WTC11 (cell line): ENCODE measurements around the gene PAQR4. TPM values are rescaled to one million over a fixed set of nuclear protein-coding genes. Genes with fewer than 3 reads are reported as not detected.

Source experiments
- ATAC-seq: fragments of 200-7000 bp; cut with Tn5 transposase; 2 replicates; pipeline ENCODE4 v1.10.0; 2021; ENCODE audit warnings: mild to moderate bottlenecking, moderate library complexity
- CTCF ChIA-PET: fragments of 300-600 bp; sonication (Branson Sonifier 250); formaldehyde crosslinking; loops from one replicate; lab custom pipeline; 2021; ENCODE audit warnings: antibody characterized with exemption; lab: Charles Lee
- POLR2A ChIA-PET: fragments of 350-600 bp; sonication (Branson Sonifier 250); formaldehyde crosslinking; loops from one replicate; lab custom pipeline; 2021; ENCODE audit warnings: antibody characterized with exemption; lab: Charles Lee
- DNase-seq: peaks from one replicate; pipeline ENCODE4 v3.0.0; 2021; ENCODE audit warnings: low spot score
- H3K27ac Mint-ChIP-seq: 2 replicates; pipeline ENCODE4 v1.8.0; 2021; ENCODE audit warnings: mixed read lengths
- H3K27me3 Mint-ChIP-seq: 2 replicates; pipeline ENCODE4 v1.8.0; 2021; ENCODE audit warnings: low read depth, mild to moderate bottlenecking, moderate library complexity, mixed read lengths
- H3K36me3 Mint-ChIP-seq: 2 replicates; pipeline ENCODE4 v1.8.0; 2021; ENCODE audit warnings: mixed read lengths
- H3K4me1 Mint-ChIP-seq: 2 replicates; pipeline ENCODE4 v1.8.0; 2022; ENCODE audit warnings: mixed read lengths
- H3K4me3 Mint-ChIP-seq: 2 replicates; pipeline ENCODE4 v1.8.0; 2021; ENCODE audit warnings: mild to moderate bottlenecking, moderate library complexity, mixed read lengths
- H3K9me3 Mint-ChIP-seq: 2 replicates; pipeline ENCODE4 v1.8.0; 2021; ENCODE audit warnings: mixed read lengths
- CREB1 ChIP-seq: sonication (generic); formaldehyde crosslinking; IDR thresholded peaks from 2 replicates; pipeline ENCODE4 v1.8.0; 2023; ENCODE audit warnings: mild to moderate bottlenecking, missing genetic modification reagents
- EMX1 ChIP-seq: fragments of 250-450 bp; sonication (Bioruptor Pico); IDR thresholded peaks from 2 replicates; pipeline ENCODE4 v1.8.0; 2021; ENCODE audit warnings: mild to moderate bottlenecking
- NFATC4 ChIP-seq: fragments of 250-450 bp; sonication (Bioruptor Pico); IDR thresholded peaks from 2 replicates; pipeline ENCODE4 v1.9.0; 2021; ENCODE audit warnings: mild to moderate bottlenecking
- NFE2L1 ChIP-seq: sonication (generic); formaldehyde crosslinking; IDR thresholded peaks from 2 replicates; pipeline ENCODE4 v1.8.1; 2023; ENCODE audit warnings: missing genetic modification reagents
- NFYB ChIP-seq: sonication (generic); formaldehyde crosslinking; conservative IDR thresholded peaks from 2 replicates; pipeline ENCODE4 v1.8.0; 2022; ENCODE audit warnings: low read depth, missing genetic modification reagents
- PRRX2 ChIP-seq: fragments of 250-450 bp; sonication (Bioruptor Pico); IDR thresholded peaks from 2 replicates; pipeline ENCODE4 v1.8.0; 2021; ENCODE audit warnings: mild to moderate bottlenecking
- SOX15 ChIP-seq: fragments of 250-450 bp; sonication (Bioruptor Pico); IDR thresholded peaks from 2 replicates; pipeline ENCODE4 v1.9.0; 2021; ENCODE audit warnings: mild to moderate bottlenecking
- TCF7 ChIP-seq: sonication (generic); formaldehyde crosslinking; IDR thresholded peaks from 2 replicates; pipeline ENCODE4 v1.8.0; 2022; ENCODE audit warnings: mild to moderate bottlenecking, low read depth, missing genetic modification reagents, moderate library complexity
- TEAD1 ChIP-seq: sonication (generic); formaldehyde crosslinking; IDR thresholded peaks from 2 replicates; pipeline ENCODE4 v1.8.0; 2022; ENCODE audit warnings: mild to moderate bottlenecking, missing genetic modification reagents
- TP53 ChIP-seq: sonication (generic); formaldehyde crosslinking; IDR thresholded peaks from 2 replicates; pipeline ENCODE4 v1.8.1; 2023; ENCODE audit warnings: mild to moderate bottlenecking, missing genetic modification reagents
- ZNF121 ChIP-seq: sonication (generic); formaldehyde crosslinking; IDR thresholded peaks from 2 replicates; pipeline ENCODE4 v1.8.0; 2023; ENCODE audit warnings: missing genetic modification reagents
- ZNF232 ChIP-seq: sonication (generic); formaldehyde crosslinking; IDR thresholded peaks from 2 replicates; pipeline ENCODE4 v1.8.0; 2022; ENCODE audit warnings: mild to moderate bottlenecking, missing genetic modification reagents
- total RNA-seq: library from RNA; stranded (reverse); gene quantifications from 3 replicates; pipeline ENCODE4 v1.2.3, GENCODE V29; 2021
- TF ChIP-seq, protein P1 (sequence below): sonication (generic); formaldehyde crosslinking; IDR thresholded peaks from 2 replicates; pipeline ENCODE4 v1.8.1; 2022; ENCODE audit warnings: mild to moderate bottlenecking, missing genetic modification reagents, moderate library complexity, borderline replicate concordance
- TF ChIP-seq, protein P2 (sequence below): sonication (generic); formaldehyde crosslinking; IDR thresholded peaks from 2 replicates; pipeline ENCODE4 v1.8.1; 2022; ENCODE audit warnings: missing genetic modification reagents, borderline replicate concordance
- TF ChIP-seq, protein P3 (sequence below): fragments of 250-450 bp; sonication (Bioruptor Pico); IDR thresholded peaks from 2 replicates; pipeline ENCODE4 v1.9.0; 2021; ENCODE audit warnings: mild to moderate bottlenecking
- TF ChIP-seq, protein P4 (sequence below): sonication (generic); formaldehyde crosslinking; conservative IDR thresholded peaks from 2 replicates; pipeline ENCODE4 v1.8.1; 2023; ENCODE audit warnings: mild to moderate bottlenecking, low read depth, missing genetic modification reagents, moderate library complexity

The PAQR4 gene
- total RNA-seq, 1 experiment from 2014 or later: 32.4 TPM

DNA sequence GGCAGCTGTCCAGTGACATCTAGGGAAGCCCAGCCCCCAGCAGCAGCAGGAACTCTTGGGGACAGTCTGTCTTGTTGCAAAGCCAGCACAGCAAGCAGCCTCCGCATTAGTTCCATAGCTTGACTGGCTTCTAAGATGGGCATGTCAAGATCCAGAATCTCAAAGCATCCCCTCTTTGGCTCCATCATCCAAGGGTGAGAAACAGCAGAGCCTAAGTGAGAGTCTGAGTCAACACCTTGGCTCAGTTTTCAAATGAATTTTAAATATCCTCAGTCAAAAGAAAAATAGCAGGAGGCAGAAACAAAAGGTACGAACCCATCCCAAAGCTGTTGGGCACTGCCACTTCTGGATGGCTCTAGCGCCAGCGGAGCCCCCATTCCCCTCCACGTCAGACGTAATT lies 45.8 kb downstream of the PAQR4 start (continued):
- TF ChIP-seq, protein P1, sequence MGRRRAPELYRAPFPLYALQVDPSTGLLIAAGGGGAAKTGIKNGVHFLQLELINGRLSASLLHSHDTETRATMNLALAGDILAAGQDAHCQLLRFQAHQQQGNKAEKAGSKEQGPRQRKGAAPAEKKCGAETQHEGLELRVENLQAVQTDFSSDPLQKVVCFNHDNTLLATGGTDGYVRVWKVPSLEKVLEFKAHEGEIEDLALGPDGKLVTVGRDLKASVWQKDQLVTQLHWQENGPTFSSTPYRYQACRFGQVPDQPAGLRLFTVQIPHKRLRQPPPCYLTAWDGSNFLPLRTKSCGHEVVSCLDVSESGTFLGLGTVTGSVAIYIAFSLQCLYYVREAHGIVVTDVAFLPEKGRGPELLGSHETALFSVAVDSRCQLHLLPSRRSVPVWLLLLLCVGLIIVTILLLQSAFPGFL (CRISPR knock-in tag): no peak
- TF ChIP-seq TP53 (CRISPR knock-in tag) (no peak), SOX15 (no peak)

DNA sequence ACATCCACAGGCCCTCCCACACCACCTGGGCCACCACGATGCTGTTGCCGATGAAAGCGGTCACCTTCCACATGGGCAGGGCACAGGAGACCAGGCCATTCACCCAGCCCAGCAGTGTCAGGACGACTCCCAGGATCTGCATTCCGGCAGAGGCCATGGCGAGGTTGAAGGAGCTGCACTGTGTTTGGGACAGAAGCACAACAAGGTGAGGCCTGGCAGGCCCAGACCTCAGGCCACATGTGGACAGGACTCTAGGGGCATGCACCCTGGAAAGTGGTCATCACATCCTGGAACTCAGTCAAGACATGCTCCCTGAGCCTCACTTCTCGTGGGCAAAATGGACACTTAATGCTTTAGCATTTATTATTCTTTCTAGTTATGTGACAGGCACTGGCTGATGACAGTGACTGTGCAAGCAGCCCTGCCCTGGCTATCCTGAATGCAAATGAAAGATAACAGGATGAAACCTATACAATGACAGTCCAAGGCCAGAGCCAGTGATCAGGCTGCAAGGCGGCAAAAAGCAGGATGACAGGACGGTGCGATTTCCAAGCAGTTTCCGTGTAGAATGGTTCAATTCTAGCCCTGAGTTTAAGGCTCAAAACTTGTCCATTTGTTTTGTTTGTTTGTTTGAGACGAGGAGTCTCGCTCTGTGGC lies 46.8 kb downstream of the PAQR4 start:
- H3K9me3 Mint-ChIP-seq: no peaks in the 10 kb centered on the region
- TF ChIP-seq EMX1: 0 out of 2 replicates have a peak, but pooled peaks have one; percentile 35
- TF ChIP-seq, protein P2, sequence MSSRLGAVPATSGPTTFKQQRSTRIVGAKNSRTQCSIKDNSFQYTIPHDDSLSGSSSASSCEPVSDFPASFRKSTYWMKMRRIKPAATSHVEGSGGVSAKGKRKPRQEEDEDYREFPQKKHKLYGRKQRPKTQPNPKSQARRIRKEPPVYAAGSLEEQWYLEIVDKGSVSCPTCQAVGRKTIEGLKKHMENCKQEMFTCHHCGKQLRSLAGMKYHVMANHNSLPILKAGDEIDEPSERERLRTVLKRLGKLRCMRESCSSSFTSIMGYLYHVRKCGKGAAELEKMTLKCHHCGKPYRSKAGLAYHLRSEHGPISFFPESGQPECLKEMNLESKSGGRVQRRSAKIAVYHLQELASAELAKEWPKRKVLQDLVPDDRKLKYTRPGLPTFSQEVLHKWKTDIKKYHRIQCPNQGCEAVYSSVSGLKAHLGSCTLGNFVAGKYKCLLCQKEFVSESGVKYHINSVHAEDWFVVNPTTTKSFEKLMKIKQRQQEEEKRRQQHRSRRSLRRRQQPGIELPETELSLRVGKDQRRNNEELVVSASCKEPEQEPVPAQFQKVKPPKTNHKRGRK (CRISPR knock-in tag): no peak
- TF ChIP-seq, protein P3, sequence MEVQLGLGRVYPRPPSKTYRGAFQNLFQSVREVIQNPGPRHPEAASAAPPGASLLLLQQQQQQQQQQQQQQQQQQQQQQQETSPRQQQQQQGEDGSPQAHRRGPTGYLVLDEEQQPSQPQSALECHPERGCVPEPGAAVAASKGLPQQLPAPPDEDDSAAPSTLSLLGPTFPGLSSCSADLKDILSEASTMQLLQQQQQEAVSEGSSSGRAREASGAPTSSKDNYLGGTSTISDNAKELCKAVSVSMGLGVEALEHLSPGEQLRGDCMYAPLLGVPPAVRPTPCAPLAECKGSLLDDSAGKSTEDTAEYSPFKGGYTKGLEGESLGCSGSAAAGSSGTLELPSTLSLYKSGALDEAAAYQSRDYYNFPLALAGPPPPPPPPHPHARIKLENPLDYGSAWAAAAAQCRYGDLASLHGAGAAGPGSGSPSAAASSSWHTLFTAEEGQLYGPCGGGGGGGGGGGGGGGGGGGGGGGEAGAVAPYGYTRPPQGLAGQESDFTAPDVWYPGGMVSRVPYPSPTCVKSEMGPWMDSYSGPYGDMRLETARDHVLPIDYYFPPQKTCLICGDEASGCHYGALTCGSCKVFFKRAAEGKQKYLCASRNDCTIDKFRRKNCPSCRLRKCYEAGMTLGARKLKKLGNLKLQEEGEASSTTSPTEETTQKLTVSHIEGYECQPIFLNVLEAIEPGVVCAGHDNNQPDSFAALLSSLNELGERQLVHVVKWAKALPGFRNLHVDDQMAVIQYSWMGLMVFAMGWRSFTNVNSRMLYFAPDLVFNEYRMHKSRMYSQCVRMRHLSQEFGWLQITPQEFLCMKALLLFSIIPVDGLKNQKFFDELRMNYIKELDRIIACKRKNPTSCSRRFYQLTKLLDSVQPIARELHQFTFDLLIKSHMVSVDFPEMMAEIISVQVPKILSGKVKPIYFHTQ (CRISPR knock-in tag): 0 out of 2 replicates have a peak, but pooled peaks have one; percentile 38
- TF ChIP-seq CREB1 (CRISPR knock-in tag): no peak
- no peak for TF ChIP-seq TEAD1 (CRISPR knock-in tag)
- TF ChIP-seq NFATC4 (CRISPR knock-in tag): 0 out of 2 replicates have a peak, but pooled peaks have one; percentile 26
- TF ChIP-seq PRRX2 (CRISPR knock-in tag): no peak
- TF ChIP-seq, all 79 proteins: peak for 3
- ChIA-PET POLR2A (interaction anchor here (6.3 to 17.1 kb wide), 2 partner anchors 10 to 14 kb away, joined by 87 to 502 read pairs; partner anchors contain the start of gene CLDN9), CTCF (interaction anchor here (0.6 to 3.0 kb wide), 4 partner anchors 11 to 43 kb away, joined by 3 to 35 read pairs (median 10); no protein-coding TSS in a partner anchor)
- Mint-ChIP-seq H3K4me3 (peak overlapping the region; percentile 93), H3K27ac (peak overlapping the region; percentile 96), H3K36me3 (peaks cover 21% of the 10 kb centered on the region), H3K27me3 (peaks cover 5% of the 10 kb centered on the region; the same call in 1 of the 2 replicates), H3K4me1 (peaks cover 69% of the 10 kb centered on the region)
- ATAC-seq (no peak), DNase-seq (no peak)

DNA sequence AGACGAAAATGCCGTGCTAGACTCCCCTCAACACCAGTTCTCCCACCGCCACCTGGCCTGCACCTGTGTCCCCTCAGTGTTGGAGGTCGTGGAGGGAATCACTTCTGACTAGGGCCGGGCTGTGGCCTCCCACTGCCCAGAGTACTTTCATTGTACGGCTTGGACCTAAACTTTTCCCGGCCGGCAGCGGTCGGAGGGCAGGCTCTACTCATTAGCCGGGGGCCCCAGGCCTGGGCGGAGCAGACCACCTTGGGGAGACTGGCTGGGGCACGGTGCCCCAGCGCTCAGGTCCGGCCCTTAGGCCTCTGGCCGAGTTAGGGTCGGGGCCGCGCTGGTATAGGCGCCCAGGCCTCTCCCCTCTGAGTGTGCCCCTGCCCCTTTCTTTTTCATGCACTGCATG lies 48.2 kb downstream of the PAQR4 start:
- no peak for TF ChIP-seq ZNF121 (CRISPR knock-in tag)
- TF ChIP-seq, protein P4, sequence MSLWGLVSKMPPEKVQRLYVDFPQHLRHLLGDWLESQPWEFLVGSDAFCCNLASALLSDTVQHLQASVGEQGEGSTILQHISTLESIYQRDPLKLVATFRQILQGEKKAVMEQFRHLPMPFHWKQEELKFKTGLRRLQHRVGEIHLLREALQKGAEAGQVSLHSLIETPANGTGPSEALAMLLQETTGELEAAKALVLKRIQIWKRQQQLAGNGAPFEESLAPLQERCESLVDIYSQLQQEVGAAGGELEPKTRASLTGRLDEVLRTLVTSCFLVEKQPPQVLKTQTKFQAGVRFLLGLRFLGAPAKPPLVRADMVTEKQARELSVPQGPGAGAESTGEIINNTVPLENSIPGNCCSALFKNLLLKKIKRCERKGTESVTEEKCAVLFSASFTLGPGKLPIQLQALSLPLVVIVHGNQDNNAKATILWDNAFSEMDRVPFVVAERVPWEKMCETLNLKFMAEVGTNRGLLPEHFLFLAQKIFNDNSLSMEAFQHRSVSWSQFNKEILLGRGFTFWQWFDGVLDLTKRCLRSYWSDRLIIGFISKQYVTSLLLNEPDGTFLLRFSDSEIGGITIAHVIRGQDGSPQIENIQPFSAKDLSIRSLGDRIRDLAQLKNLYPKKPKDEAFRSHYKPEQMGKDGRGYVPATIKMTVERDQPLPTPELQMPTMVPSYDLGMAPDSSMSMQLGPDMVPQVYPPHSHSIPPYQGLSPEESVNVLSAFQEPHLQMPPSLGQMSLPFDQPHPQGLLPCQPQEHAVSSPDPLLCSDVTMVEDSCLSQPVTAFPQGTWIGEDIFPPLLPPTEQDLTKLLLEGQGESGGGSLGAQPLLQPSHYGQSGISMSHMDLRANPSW (CRISPR knock-in tag): no peak
- 0 out of 2 replicates have a peak, but pooled peaks have one; percentile 27 for TF ChIP-seq TCF7 (CRISPR knock-in tag)
- 0 out of 2 replicates have a peak, but pooled peaks have one; percentile 12 for TF ChIP-seq EMX1
- TF ChIP-seq NFYB (CRISPR knock-in tag): no peak
- 0 out of 2 replicates have a peak, but pooled peaks have one; percentile 17 for TF ChIP-seq NFE2L1 (CRISPR knock-in tag)
- TF ChIP-seq ZNF232: no peak
- no peak for TF ChIP-seq NFATC4 (CRISPR knock-in tag)
- DNase-seq (no peak), ATAC-seq (no peak)
- Mint-ChIP-seq H3K9me3 (no peaks in the 10 kb centered on the region), H3K36me3 (peaks cover 21% of the 10 kb centered on the region), H3K4me3 (peak overlapping the region; percentile 93), H3K27me3 (peaks cover 5% of the 10 kb centered on the region; the same call in 1 of the 2 replicates), H3K27ac (peak overlapping the region; percentile 90), H3K4me1 (peaks cover 68% of the 10 kb centered on the region)
- CTCF ChIA-PET: interaction anchor here (1.6 to 8.6 kb wide), 3 partner anchors 10 to 41 kb away, joined by 15 to 360 read pairs (median 292); partner anchors contain the start of gene CLDN9
- POLR2A ChIA-PET: interaction anchor here (6.3 to 17.1 kb wide), 2 partner anchors 11 to 12 kb away, joined by 87 to 502 read pairs; partner anchors contain the start of gene CLDN9
